ENCODE data around the gene DECR2. TPM values are rescaled to one million over a fixed set of nuclear protein-coding genes. Genes with fewer than 3 reads are reported as not detected.

DECR2 gene
- total RNA-seq: 11.5 and 12.5 TPM in 2 replicates

GRCh38 chr16:401468-402348, at the start of gene DECR2:
TSS of gene DECR2 (plus strand) at chr16:401885. CDS start at chr16:401964, 79 bp downstream.

GRCh38 chr16:352547-353403, 48.9 kb upstream of the DECR2 start, which contains the start of gene AXIN1:
TSS of gene AXIN1 (minus strand) at chr16:352723. CDS start at chr16:347025, 5,698 bp downstream.

GRCh38 chr16:370443-370842, 31.2 kb upstream of the DECR2 start, which contains the start of gene MRPL28:
TSS of gene MRPL28 (minus strand) at chr16:370538. CDS start at chr16:370218, 320 bp downstream.

DNA sequence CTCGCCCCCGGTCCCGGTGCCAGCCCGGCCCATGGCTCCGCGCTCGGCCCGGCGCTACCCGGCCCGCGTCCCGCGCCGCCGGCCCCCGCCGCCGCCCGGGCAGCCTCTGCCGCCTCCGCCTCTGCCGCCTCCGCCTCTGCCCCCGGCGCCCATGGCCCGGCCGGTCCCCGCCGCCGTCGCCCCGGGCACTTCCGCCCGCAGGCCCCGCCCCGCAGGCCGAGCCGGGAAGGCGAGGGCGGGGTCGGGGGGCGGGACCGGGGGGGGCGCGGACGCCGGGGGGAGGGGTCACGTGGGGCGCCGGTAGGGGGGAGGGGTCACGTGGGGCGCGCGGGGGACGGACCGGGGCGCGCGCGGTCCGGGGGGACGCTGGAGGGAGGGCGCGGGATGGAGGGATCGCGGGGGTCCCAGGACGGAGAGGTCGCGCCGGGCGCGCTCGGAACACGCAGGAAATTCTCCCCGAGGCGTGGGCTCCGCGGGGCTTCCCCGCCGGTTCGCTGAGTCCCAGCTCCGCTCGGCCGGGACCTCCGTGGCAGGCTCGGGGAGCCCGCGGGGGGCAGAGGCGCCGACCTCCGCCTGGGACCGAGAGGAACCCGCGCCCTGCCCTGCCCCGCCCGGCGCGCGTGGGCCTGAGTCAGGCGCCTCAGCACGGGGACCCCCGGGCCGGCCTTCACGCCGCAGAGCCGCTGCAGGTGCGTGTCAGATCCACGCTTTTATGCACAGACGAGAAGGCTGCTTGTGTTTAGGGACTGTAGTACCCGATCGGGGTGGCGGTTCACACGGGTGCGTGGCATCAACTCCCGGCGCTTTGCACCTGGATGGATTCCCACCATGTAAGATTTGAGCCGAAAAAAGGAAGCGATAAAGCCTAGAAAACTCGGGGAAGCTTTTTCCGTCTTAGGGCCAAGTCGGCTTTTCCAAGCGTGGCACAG, 19.6 kb upstream of the DECR2 start, which contains the start of gene PGAP6:
Gene PGAP6 (minus strand): TSS at position 190 of the 929 bp plus-strand sequence. CDS start 157 bp downstream, at position 33.

DNA sequence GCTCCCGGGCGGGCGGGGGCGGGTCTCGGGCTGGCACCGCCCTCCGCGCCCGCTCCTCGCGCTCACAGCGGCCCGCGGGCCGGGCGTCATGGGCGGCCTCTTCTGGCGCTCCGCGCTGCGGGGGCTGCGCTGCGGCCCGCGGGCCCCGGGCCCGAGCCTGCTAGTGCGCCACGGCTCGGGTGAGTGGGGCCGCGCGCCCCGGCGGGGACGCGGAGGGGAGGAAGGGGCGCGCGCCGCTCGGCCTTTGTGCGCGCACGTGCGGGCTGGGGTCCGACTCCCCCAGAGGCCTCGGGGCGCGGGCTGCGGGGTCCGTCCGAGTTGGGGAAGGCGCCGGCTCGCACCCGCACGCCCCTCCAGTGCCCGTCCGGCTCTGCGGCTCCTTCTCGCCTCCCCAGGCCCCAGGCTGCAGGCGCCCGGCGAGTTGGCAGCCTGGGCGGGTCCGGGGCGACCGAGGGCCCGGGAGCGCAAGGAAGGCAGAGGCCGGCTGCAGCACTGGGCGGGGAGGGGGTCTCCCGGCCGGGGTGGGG, 4.5 kb upstream of the DECR2 start, which contains the start of gene NME4:
Gene NME4 (plus strand): TSS at position 65 of the 527 bp plus-strand sequence. CDS start 24 bp downstream, at position 89.

GRCh38 chr16:425082-425718, 23.5 kb downstream of the DECR2 start, which contains the start of gene RAB11FIP3:
TSS of gene RAB11FIP3 (plus strand) at chr16:425649. CDS start at chr16:426007, 358 bp downstream.

Other genes starting within 250 kb of the DECR2 start
- not detected in 2 replicates for gene HBZ, start 249.2 kb upstream of the DECR2 start, total RNA-seq
- not detected in 2 replicates for gene HBM, start 235.9 kb upstream of the DECR2 start, total RNA-seq
- gene HBA2, start 229.0 kb upstream of the DECR2 start, total RNA-seq: not detected in 2 replicates
- gene HBA1, start 225.2 kb upstream of the DECR2 start, total RNA-seq: not detected in 2 replicates
- not detected in 2 replicates for gene HBQ1, start 221.4 kb upstream of the DECR2 start, total RNA-seq
- gene LUC7L, start 172.4 kb upstream of the DECR2 start, total RNA-seq: 25.8 and 31.5 TPM in 2 replicates
- gene FAM234A, start 167.1 kb upstream of the DECR2 start, total RNA-seq: 171 and 191 TPM in 2 replicates
- gene RGS11, start 125.9 kb upstream of the DECR2 start, total RNA-seq: 4.0 and 6.3 TPM in 2 replicates
- gene ARHGDIG, start 121.3 kb upstream of the DECR2 start, total RNA-seq: 1.1 and 1.4 TPM in 2 replicates
- gene PDIA2, start 118.7 kb upstream of the DECR2 start, total RNA-seq: 1.6 and 1.7 TPM in 2 replicates
- gene AXIN1, start 49.2 kb upstream of the DECR2 start, total RNA-seq: 20.3 and 26.9 TPM in 2 replicates
- 37.6 and 39.2 TPM in 2 replicates for gene MRPL28, start 31.3 kb upstream of the DECR2 start, total RNA-seq
- gene PGAP6, start 19.9 kb upstream of the DECR2 start, total RNA-seq: 64.9 and 113 TPM in 2 replicates
- gene NME4, start 4.7 kb upstream of the DECR2 start, total RNA-seq: 81.9 and 94.9 TPM in 2 replicates
- 31.0 and 38.4 TPM in 2 replicates for gene RAB11FIP3, start 23.8 kb downstream of the DECR2 start, total RNA-seq
- gene CAPN15, start 125.8 kb downstream of the DECR2 start, total RNA-seq: 28.5 and 48.7 TPM in 2 replicates
- not detected in 2 replicates for gene PRR35, start 158.5 kb downstream of the DECR2 start, total RNA-seq
- gene NHLRC4, start 165.1 kb downstream of the DECR2 start, total RNA-seq: 0.99 and 1.3 TPM in 2 replicates
- 31.5 and 39.1 TPM in 2 replicates for gene PIGQ, start 168.1 kb downstream of the DECR2 start, total RNA-seq
- gene RAB40C, start 188.2 kb downstream of the DECR2 start, total RNA-seq: 12.6 and 13.6 TPM in 2 replicates
- 0.26 TPM in 2 replicates for gene WFIKKN1, start 229.1 kb downstream of the DECR2 start, total RNA-seq
- 61.8 and 71.3 TPM in 2 replicates for gene METTL26, start 234.4 kb downstream of the DECR2 start, total RNA-seq
- gene MCRIP2, start 239.9 kb downstream of the DECR2 start, total RNA-seq: 11.3 and 19.8 TPM in 2 replicates
- 9.3 and 18.1 TPM in 2 replicates for gene WDR90, start 247.5 kb downstream of the DECR2 start, total RNA-seq